Pancreas (tissue), 10 donors: Measurements from ENCODE around the gene MEGF11. TPM values are rescaled to one million over a fixed set of nuclear protein-coding genes. Genes with fewer than 3 reads are reported as not detected.

Experiments
- ATAC-seq, 4 donors: fragments of 200-7000 bp; cut with Tn5 transposase; one replicate each; pipeline versions ENCODE4 v1.8.0 to v1.9.1; 2020; ENCODE audit warnings: mild to moderate bottlenecking in 4 of 4, moderate library complexity in 4 of 4
- DNase-seq, 6 donors: peaks; one replicate each; pipeline ENCODE4 v3.0.0-alpha.2; 2020
- FAIRE-seq: peaks from 2 replicates; lab custom pipeline; 2012; peaks lifted over from hg19 to GRCh38; lab: Jason Lieb, UNC
- H3K27ac ChIP-seq, 4 donors: fragments of 200-600 bp; sonication (generic); 1 replicate in 3 of 4; 2 replicates in 1 of 4; pipeline versions ENCODE4 v1.5.0 to v1.8.0; 2020
- H3K27me3 ChIP-seq, 4 donors: fragments of 200-600 bp; one replicate each; pipeline ENCODE4 v1.8.0; 2021
- H3K36me3 ChIP-seq, 3 donors: fragments of 200-600 bp; sonication (generic) in 1 of 3; one replicate each; pipeline versions ENCODE4 v1.5.0 to v1.8.0; 2020 to 2021
- H3K4me1 ChIP-seq, 3 donors: fragments of 200-600 bp; one replicate each; pipeline ENCODE4 v1.8.0; 2021
- H3K4me3 ChIP-seq, 4 donors: fragments of 200-600 bp; sonication (generic) in 2 of 4; one replicate each; pipeline versions ENCODE4 v1.5.0 to v1.8.0; 2020 to 2021
- H3K9me3 ChIP-seq, 4 donors: fragments of 200-600 bp; one replicate each; pipeline ENCODE4 v1.8.0; 2021
- WGBS, 2 donors: extraction: QIAGEN DNeasy Blood & Tissue Kit; methylation state at CpG; one replicate each; pipeline ENCODE4 v1.1.7; 2013; 5-methylcytosine and 5-hydroxymethylcytosine counted together
- intact Hi-C, 3 donors: fragments of 100-400 bp; cut with DNase I; formaldehyde crosslinking; loops; one replicate each; pipeline versions ENCODE4 v1.11.1 to v1.14.2; 2022
- polyA plus RNA-seq, 2 donors: library from polyadenylated mRNA; stranded (reverse); fragments of 200-250 nt; gene quantifications; one replicate each; pipeline ENCODE4 v1.2.3, GENCODE V29; 2013
- total RNA-seq, 6 donors: library from RNA; stranded (reverse); fragmentation: NEBNext Ultra II Directional in 4 of 6; extraction: Animal tissue kit (Norgen Biotek cat#: 25700) in 4 of 6; gene quantifications; one replicate each; pipeline versions ENCODE4 v1.2.1 to v1.2.4, GENCODE V29; 2021 to 2023
- TF ChIP-seq, protein P1 (sequence below), 4 donors: fragments of 200-600 bp; sonication (generic) in 3 of 4; IDR thresholded peaks; one replicate each; pipeline versions ENCODE4 v1.5.0 to v1.8.0; 2021; ENCODE audit warnings: antibody characterized with exemption in 4 of 4
- donor health status: healthy with polysubstance abuse.
- donor health status: DM: no; HTN: no; CAD: no; lungs with moderate emphysema.
- donor health status: DM: no; HTN: no; CAD: no.
- donor health status: control.
- donor health status: control.
- donor health status: Bipolar disorder and iron deficiency.
- donor health status: DM: yes; HTN: yes; CAD: no.
- donor health status: DM: no; HTN: no; CAD: no.
- donor health status: DM: no; HTN: no; CAD: no.
- donor health status: DM: yes; HTN: yes; CAD: no.

MEGF11 gene
- total and polyA plus RNA-seq, 8 donors = 0.19 to 0.87 (median 0.37) TPM

DNA sequence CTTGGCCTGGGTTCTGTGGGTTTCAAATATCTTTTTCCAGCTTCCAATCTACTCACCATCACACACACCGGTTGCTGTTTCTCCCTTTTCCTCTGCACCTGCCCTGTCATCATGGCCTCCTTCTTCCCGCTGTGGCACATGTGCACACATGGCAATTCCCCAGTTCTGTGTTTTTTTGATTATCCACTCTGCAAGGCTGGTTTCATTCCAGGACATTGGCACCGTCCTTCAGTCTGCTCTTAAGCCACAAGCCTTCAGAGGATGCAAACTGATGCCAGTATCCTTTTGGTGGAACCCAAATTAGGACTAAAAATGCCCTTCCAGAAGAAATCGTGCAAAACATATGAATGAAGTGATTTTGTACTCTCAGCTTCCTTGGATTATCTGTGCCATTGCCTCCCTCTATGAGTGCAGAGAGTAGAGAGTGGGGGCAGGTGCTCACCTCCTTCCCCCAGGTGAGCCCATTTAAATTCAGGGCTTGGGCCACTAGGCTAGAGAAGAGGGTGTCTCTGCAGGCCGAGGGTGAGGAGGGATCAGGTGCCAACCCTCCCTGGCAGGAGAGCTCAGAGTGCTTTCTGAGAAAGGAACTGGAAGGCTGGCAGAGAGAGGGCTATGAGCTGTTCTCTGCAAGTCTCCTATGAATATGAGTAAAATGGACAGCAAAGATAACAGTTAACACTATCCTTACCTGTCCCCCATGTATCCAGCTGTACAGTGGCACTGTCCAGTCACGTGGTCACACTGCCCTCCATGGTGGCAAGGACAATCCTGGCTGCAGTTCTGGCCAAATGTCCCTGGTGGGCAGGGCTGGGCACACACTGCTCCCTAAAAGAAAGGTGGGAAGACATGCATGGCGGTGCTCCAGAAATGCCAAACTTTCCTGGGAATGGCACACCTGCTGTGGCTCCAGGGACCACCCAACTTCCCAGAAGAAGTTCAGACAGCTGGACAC is 283.4 kb downstream of the MEGF11 start:
- WGBS, 2 donors = 68 to 71% methylated on average over 7 of the region's 7 CpGs
- FAIRE-seq (no peak), DNase-seq (no peak), ATAC-seq (no peak)
- Histone ChIP-seq H3K27me3 (no peaks in the 10 kb centered on the region), H3K4me1 (no peaks in the 10 kb centered on the region), H3K27ac (no peak overlapping the region), H3K36me3 (no peaks in the 10 kb centered on the region), H3K4me3 (no peak overlapping the region), H3K9me3 (no peaks in the 10 kb centered on the region)
- intact Hi-C loops = loop anchor here in 1 of 3 donors (10.0 kb wide), 1 partner anchor 315 kb away; no protein-coding TSS in a partner anchor
- TF ChIP-seq, protein P1, sequence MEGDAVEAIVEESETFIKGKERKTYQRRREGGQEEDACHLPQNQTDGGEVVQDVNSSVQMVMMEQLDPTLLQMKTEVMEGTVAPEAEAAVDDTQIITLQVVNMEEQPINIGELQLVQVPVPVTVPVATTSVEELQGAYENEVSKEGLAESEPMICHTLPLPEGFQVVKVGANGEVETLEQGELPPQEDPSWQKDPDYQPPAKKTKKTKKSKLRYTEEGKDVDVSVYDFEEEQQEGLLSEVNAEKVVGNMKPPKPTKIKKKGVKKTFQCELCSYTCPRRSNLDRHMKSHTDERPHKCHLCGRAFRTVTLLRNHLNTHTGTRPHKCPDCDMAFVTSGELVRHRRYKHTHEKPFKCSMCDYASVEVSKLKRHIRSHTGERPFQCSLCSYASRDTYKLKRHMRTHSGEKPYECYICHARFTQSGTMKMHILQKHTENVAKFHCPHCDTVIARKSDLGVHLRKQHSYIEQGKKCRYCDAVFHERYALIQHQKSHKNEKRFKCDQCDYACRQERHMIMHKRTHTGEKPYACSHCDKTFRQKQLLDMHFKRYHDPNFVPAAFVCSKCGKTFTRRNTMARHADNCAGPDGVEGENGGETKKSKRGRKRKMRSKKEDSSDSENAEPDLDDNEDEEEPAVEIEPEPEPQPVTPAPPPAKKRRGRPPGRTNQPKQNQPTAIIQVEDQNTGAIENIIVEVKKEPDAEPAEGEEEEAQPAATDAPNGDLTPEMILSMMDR (IDR thresholded peaks at IDR 0.05) = no peak

DNA sequence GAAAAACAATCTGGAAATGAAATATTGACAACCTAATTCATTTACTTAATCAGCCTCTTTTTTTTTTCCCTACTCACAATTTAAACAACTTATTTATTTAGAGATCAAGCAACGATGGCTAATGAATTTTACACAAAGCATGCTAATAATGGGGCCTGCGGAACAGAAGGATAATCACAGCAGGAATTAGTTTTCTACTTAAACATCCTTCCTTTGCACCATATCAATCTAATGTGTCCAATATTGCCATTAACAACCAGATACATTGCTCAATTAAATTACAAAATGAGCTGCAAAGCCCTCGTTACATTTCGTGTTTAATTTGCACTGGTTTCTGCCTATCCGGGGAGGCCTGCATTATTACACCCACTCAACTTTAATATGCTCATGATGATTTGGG is 285.0 kb downstream of the MEGF11 start:
- H3K4me1 ChIP-seq = no peaks in the 10 kb centered on the region
- TF ChIP-seq, protein P1 (IDR thresholded peaks at IDR 0.05) = no peak
- intact Hi-C loops = no loop called here
- H3K4me3 ChIP-seq = no peak overlapping the region
- H3K27ac ChIP-seq = no peak overlapping the region
- FAIRE-seq = no peak
- no peak for ATAC-seq
- no peaks in the 10 kb centered on the region for H3K9me3 ChIP-seq
- no peak for DNase-seq
- H3K36me3 ChIP-seq = no peaks in the 10 kb centered on the region
- no peaks in the 10 kb centered on the region for H3K27me3 ChIP-seq
- WGBS, 2 donors = 76 to 82% methylated on average over 5 of the region's 5 CpGs

DNA sequence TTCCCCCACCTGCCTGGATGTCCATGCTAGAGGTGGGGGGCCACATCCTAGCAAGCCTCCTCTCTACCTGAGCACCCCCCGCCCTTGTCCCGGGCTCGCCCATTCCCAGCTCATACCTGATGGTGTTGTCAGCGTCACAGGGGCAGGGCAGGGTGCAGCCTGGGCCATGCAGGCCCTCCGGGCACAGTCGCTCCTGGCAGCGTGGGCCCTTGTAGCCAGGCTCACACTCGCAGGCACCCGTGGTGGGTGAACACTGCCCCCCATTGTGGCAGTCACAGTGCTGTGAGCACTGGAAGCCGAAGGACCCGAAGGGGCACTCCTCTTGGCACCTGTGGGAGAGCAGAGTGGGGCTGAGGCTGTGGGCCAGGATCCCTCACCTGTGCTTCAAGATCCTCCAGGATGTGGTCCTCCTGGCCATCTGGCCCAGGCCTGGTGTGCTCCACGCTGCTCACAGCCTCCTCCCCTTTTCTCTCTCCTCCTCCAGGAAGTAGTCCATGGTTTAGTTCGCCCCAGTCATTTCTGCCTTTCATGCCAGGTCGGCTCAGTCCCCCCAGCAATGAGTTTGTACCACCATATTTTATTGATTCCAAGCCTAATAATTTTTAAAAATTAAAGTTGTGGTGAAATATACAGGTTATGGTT is 288.6 kb downstream of the MEGF11 start:
- no peaks in the 10 kb centered on the region for H3K9me3 ChIP-seq
- H3K36me3 ChIP-seq = no peaks in the 10 kb centered on the region
- TF ChIP-seq, protein P1 (IDR thresholded peaks at IDR 0.05) = no peak
- H3K4me3 ChIP-seq = no peak overlapping the region
- no peak for ATAC-seq
- 88 to 90% methylated on average over 14 of the region's 14 CpGs for WGBS, 2 donors
- H3K27ac ChIP-seq = no peak overlapping the region
- no peaks in the 10 kb centered on the region for H3K27me3 ChIP-seq
- no peak for DNase-seq
- no peaks in the 10 kb centered on the region for H3K4me1 ChIP-seq
- intact Hi-C loops = no loop called here
- FAIRE-seq = no peak

DNA sequence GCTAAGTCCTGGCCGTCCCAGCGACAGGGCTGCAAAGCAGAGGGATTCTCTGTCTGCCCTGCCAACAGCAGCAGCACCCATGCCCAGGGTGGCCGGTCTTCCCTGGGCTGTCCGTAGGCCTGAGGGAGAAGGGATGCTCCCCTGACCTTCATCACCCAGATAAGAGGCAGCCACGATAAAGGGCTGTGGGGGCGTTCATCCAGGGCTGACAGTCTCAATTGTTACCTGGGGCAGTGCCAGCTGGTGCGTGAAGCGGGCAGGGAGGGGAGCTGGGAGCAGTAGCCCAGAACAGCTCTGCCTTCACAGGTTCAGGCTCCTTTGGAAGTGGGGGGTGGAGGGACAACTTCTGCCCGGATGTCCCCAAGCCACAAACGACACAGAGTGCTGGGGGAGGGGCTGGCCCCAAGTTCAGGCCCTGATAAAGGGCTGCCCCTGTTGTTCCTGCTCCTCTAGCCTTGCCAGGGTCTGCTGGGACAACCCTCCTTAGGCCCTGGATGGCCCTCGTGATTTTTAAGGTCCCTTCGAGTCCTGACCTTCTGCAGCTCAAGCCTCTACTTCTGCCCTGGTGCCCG is 289.6 kb downstream of the MEGF11 start:
- TF ChIP-seq, protein P1 (IDR thresholded peaks at IDR 0.05) = no peak
- DNase-seq (no peak), FAIRE-seq (no peak), ATAC-seq (no peak)
- Histone ChIP-seq H3K27me3 (no peaks in the 10 kb centered on the region), H3K9me3 (no peaks in the 10 kb centered on the region), H3K4me3 (no peak overlapping the region), H3K36me3 (no peaks in the 10 kb centered on the region), H3K4me1 (no peaks in the 10 kb centered on the region), H3K27ac (no peak overlapping the region)
- 62 to 67% methylated on average over 13 of the region's 13 CpGs for WGBS, 2 donors
- intact Hi-C loops = no loop called here
